HG03196 (cell line): ENCODE data around the gene MAST4.

Source experiments
- ATAC-seq: cut with Tn5 transposase; IDR thresholded peaks from one replicate; pipeline ENCODE4 v1.9.1; 2021; ENCODE audit not compliant: unreplicated experiment

Gene MAST4

GRCh38 chr5:66595756-66596635 is at the start of gene MAST4:
TSS of gene MAST4 (plus strand) at chr5:66596393. CDS start at chr5:66596656, 263 bp downstream.
- peak; percentile 98 for ATAC-seq

GRCh38 chr5:66546541-66546940 is 49.7 kb upstream of the MAST4 start:
- ATAC-seq: no peak

- ATAC-seq: no peak
These were observed 44.9 kb upstream of the MAST4 start for GRCh38 chr5:66551338-66551737.

- ATAC-seq: no peak
These were observed 44.2 kb upstream of the MAST4 start for GRCh38 chr5:66551945-66552344.

GRCh38 chr5:66553368-66553912 is 42.8 kb upstream of the MAST4 start:
- no peak for ATAC-seq

- peak; percentile 96 for ATAC-seq
These were observed 42.1 kb upstream of the MAST4 start for GRCh38 chr5:66553916-66554575.

- ATAC-seq: no peak
These were observed 41.3 kb upstream of the MAST4 start for GRCh38 chr5:66554884-66555283.

GRCh38 chr5:66558560-66558959 is 37.6 kb upstream of the MAST4 start:
- ATAC-seq: peak; percentile 61

- ATAC-seq: no peak
These were observed 35.8 kb upstream of the MAST4 start for GRCh38 chr5:66560371-66560770.

- no peak for ATAC-seq
These were observed 34.8 kb upstream of the MAST4 start for GRCh38 chr5:66561256-66561990.

- no peak for ATAC-seq
These were observed 30.3 kb upstream of the MAST4 start for GRCh38 chr5:66565878-66566277.

- ATAC-seq: no peak
These were observed 28.7 kb upstream of the MAST4 start for GRCh38 chr5:66567474-66567873.

- no peak for ATAC-seq
These were observed 26.0 kb upstream of the MAST4 start for GRCh38 chr5:66570201-66570600.

GRCh38 chr5:66573733-66574132 is 22.5 kb upstream of the MAST4 start:
- ATAC-seq: no peak

- ATAC-seq: no peak
These were observed 13.6 kb upstream of the MAST4 start for GRCh38 chr5:66582499-66583165.

GRCh38 chr5:66585291-66585690 is 10.9 kb upstream of the MAST4 start:
- ATAC-seq: no peak

- ATAC-seq: no peak
These were observed 8.4 kb upstream of the MAST4 start for GRCh38 chr5:66587771-66588170.

GRCh38 chr5:66596636-66597182 is 516 bp downstream of the MAST4 start:
- peak; percentile 26 for ATAC-seq

GRCh38 chr5:66597183-66597757 is 1.1 kb downstream of the MAST4 start:
- ATAC-seq: no peak

GRCh38 chr5:66602621-66603020 is 6.4 kb downstream of the MAST4 start:
- no peak for ATAC-seq
